ENCODE results near the gene NPIPA2.
"Not testable (repeated sequence)": the region's sequence is repeated elsewhere in the genome, so short reads cannot be mapped to it uniquely, and the experiment has no call there.

The NPIPA2 gene

GRCh38 chr16:14742273-14743128 is at the start of gene NPIPA2:
TSS of gene NPIPA2 (plus strand) at chr16:14742533. CDS start at chr16:14748066, 5,533 bp downstream.
- not testable (repeated sequence) for DNase-seq

DNA sequence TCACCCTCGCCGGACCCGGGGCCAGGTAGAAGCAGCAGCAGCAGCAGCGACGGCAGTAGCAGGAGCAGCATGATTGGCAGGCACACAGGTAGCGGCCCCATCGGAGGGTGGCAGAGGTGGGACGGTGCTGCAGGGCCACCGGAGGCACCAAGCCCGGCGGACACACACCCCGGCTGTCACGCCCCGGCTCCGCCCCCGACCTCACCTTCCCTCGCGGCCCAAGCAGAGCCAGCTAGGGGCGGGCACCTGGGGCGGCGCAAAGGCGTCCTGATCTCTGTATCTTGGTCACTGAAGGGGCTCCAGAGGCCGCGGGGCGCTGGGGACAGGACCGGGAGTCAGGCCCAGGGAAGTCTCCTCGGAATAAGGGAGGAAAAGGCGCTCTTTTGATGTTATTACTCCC is 48.2 kb upstream of the NPIPA2 start, which contains the start of gene PLA2G10:
PLA2G10 (minus strand) TSS at position 180 of the 400 bp plus-strand sequence; CDS start at position 101, 79 bp downstream.
- not testable (repeated sequence) for DNase-seq

DNA sequence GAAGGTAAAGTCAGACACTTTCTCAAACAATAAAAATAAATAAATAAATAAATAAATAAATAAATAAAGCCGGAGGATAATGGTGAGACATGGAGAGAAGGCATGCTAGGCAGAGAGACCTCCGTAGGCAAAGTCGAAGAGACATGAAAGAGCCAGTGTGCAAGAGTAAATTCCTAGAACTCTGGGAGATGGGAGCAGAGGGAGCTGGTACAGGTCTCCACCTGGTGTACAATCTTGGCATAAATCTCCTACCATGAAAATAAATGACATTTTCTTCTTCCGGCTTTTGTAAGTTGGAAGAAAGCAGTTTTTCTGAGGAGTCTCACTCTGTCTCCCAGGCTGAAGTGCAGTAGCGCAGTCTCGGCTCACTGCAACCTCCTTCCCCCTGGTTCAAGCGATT is 40.5 kb upstream of the NPIPA2 start:
- DNase-seq: not testable (repeated sequence)

GRCh38 chr16:14702672-14703071 is 39.7 kb upstream of the NPIPA2 start:
- not testable (repeated sequence) for DNase-seq

DNA sequence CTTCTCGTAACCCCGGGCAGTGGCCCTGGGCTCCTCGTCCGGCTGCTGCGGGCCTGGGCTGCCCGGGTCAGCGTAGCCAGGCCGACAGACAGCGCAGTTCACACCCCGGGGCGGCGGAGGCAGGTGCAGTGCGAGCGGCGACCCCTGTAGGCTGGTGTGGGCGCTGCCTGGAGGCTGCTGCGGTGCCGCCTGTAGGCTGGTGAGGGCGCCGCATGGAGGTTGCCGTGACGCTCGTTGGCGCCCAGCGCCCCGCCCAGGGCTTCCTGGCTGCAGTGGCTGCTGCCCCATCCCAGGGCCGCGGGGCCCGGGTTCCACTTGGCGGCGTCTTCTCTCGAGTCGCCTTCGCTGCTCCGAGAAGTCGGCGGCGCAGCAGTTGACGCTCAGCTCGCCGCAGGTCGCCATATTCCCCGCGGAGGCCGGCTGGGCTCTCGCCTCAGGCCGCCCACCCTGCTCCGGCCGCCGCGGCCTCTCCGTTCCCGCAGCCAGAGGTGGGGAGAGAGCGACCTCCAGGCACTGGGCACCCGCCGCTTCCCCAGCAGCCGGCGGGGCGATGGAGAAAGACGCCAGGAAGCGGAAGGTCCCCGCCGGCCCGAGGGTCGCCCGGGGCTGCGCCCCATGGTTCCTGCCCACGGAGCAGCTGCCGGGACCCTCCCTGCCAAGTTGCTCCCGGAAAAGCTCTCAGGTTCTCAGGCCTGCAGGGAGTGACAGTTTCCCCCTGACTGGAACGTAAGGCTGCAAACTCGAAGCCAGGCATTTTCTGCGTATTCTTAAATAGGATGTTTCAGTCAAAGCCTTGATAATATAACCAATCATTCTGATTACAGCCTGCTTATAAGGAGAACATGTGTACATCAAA is 38.9 kb upstream of the NPIPA2 start, which contains the start of gene NPIPA3:
NPIPA3 (plus strand) TSS at position 256 of the 856 bp plus-strand sequence. CDS start 5,533 bp downstream, outside the sequence.
- DNase-seq: not testable (repeated sequence)

DNA sequence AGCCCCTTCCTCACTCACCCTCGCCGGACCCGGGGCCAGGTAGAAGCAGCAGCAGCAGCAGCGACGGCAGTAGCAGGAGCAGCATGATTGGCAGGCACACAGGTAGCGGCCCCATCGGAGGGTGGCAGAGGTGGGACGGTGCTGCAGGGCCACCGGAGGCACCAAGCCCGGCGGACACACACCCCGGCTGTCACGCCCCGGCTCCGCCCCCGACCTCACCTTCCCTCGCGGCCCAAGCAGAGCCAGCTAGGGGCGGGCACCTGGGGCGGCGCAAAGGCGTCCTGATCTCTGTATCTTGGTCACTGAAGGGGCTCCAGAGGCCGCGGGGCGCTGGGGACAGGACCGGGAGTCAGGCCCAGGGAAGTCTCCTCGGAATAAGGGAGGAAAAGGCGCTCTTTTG is 9.1 kb upstream of the NPIPA2 start:
- not testable (repeated sequence) for DNase-seq

DNA sequence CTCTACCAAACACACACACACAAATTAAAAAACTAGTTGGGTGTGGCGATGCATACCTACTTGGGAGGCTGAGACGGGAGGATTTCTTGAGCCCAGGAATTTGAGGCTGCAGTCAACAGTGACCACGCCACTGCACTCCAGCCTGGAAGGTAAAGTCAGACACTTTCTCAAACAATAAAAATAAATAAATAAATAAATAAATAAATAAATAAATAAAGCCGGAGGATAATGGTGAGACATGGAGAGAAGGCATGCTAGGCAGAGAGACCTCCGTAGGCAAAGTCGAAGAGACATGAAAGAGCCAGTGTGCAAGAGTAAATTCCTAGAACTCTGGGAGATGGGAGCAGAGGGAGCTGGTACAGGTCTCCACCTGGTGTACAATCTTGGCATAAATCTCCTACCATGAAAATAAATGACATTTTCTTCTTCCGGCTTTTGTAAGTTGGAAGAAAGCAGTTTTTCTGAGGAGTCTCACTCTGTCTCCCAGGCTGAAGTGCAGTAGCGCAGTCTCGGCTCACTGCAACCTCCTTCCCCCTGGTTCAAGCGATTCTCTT is 1.4 kb upstream of the NPIPA2 start:
- DNase-seq: not testable (repeated sequence)

DNA sequence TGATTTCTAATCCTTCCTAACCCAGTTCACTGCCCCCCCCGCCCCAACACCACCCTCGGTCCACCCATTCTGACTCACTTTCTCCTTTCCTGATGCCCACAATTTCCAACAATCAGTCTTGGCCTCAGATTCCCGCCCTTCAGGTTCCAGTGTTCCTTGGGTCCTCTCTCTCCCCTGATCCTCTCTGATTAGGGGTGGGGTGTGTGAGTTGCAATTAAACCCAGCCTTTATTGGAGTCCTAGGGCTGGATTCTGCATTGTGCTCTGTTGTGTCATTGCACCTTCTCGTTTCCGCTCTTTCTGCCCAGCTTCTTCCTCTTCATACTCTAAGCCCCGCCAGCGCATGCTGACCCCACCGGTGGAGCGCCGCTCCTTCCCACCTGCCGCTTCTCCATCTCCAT is 539 bp upstream of the NPIPA2 start:
- not testable (repeated sequence) for DNase-seq

GRCh38 chr16:14773654-14774053 is 31.3 kb downstream of the NPIPA2 start:
- DNase-seq: not testable (repeated sequence)

- not testable (repeated sequence) for DNase-seq
Observed at GRCh38 chr16:14775624-14776023, 33.3 kb downstream of the NPIPA2 start.

GRCh38 chr16:14776763-14777162 is 34.4 kb downstream of the NPIPA2 start:
- not testable (repeated sequence) for DNase-seq

GRCh38 chr16:14779368-14779877 is 37.1 kb downstream of the NPIPA2 start:
- not testable (repeated sequence) for DNase-seq

GRCh38 chr16:14786180-14786579 is 43.8 kb downstream of the NPIPA2 start:
- DNase-seq: not testable (repeated sequence)

DNA sequence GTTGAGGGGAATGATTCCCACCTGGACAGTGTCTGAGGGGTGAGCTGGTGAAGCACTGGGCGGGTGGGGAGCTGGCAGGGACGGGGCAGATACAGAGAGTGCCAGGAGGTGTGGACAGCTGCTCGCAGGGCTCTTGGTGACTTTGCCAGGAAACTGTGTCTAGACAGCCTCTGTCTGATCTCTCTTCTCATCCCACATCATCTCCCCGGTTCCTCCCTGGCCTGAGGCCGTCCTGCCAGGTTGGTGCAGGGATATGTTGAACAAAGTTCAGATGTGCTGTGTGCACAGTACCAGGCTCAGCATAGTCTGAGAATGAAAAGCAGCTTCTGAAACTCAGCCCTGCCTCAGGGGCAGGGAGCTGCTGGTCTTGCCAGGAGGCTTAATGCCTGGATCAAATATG is 47.2 kb downstream of the NPIPA2 start:
- DNase-seq: not testable (repeated sequence)

DNA sequence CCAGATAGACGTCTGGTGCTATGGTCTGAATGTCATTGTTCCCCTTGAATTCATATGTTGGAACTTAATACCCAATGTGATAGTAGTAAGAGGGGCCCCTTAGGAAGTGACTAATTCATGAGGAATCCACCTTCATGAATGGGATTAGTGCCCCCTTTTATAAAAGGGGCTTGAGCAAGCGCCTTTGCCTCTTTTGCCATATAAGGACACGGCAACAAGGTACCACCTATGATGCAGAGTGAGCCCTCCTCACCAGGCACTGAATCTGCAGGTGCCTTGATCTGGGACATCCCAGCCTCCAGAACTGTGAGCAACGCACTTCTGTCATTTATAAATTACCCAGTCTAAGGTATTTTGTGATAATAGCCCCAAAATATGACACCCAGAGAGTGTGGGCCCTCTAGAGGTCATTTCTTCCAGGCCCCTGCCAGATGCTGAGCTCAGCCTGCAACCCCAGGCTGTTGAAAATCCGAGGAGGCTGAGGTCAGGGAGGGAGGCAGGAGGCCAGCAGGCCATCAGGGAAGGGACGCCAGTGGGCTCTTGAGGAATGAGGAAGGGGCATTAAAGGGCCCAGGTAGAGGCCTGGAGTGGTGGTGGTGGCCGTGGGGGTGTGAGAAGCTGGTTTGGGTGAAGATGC is 48.1 kb downstream of the NPIPA2 start:
- not testable (repeated sequence) for DNase-seq

- not testable (repeated sequence) for DNase-seq
Observed at GRCh38 chr16:14792914-14793313, 50.6 kb downstream of the NPIPA2 start.

- DNase-seq: not testable (repeated sequence)
Observed at GRCh38 chr16:14797558-14797957, 55.2 kb downstream of the NPIPA2 start.

- DNase-seq: not testable (repeated sequence)
Observed at GRCh38 chr16:14803577-14803976, 61.2 kb downstream of the NPIPA2 start.

DNA sequence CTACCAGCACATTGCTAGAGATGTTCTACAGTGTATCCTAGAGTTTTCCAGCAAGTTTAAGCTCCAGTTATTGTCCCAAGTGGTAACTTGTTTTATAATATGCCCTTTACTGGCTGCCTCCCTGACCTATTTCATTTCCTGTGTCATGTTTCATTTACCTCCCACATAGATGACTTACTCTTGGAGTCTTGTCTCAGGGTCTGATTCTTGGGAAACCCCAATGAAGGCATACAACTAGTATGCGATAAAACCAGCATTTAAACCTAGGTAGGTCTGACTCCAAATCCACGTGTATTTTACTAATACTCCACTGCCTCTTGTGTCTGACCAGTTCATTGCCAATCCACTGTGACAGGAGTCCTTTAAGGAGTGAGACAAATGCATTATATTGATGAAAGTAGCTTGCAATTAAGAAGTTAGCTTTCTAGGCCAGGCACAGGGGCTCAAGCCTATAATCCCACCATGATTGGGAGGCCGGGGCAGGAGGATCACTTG is 64.9 kb downstream of the NPIPA2 start:
- DNase-seq: not testable (repeated sequence)

DNA sequence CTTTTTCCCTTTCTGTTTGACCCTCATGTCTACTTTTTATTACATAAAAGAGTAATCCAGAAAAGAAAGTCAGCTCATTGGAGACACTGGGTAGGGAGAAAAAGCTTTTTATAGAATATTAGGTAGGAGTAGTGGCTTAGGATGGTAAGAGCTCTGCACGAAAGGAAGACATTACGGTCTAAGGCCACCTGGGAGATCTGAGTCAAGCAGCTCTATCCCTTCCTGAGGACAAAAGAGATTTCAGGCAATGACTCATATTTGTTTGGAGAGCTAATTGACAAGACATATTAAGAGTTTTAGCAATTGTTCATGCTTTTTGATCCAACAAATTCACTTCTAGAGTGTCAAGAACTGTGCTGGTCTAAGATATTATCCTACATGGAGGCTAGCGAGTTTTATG is 71.6 kb downstream of the NPIPA2 start:
- DNase-seq: not testable (repeated sequence)
